C1 segment of cervical spinal cord (tissue), 14 donors: ENCODE measurements around the gene ARL3.
"Not testable (repeated sequence)": the region's sequence is repeated elsewhere in the genome, so short reads cannot be mapped to it uniquely, and the experiment has no call there.

Source experiments
- DNase-seq, 14 donors: peaks; one replicate each; lab custom pipeline; 2025; lab: John Stamatoyannopoulos, UW

The ARL3 gene

DNA sequence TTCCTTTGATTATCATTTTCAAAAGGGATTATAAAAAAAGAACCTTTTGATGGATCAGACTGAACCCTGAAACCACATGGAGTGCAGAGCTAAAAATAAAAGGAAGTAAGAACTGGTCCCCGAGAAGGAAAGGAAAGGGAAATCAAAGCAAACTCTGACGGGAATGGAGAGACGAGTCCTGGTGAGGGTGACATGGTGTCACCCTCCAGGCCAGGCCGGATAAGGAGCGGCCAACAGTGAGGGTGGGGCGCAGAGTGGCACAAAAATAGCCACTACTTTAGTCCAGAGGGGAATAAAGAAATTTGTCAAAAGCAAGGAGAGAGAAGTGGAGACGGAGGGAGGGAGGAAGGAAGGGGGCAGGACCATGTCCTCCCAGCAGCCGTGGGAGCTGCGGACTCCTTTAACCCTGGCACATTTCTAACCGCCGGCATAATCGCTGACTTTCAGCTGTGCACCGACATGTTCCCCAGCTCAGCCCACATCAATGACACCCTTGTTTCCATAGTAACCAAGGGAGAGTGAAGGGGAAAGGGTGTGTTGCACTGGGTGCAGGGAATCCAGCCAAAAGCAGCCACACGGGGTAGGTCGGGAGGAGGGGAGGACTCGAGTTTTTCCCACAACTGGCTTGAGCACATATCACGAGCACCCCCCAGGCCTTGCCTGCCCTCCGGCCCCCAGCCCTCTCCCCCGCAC, 40.2 kb downstream of the ARL3 start:
- DNase-seq: peak in 10 of 14 donors; percentile 14 to 66 (median 52)

- no peak for DNase-seq
These were observed 40.9 kb downstream of the ARL3 start for GRCh38 chr10:102673236-102673818.

DNA sequence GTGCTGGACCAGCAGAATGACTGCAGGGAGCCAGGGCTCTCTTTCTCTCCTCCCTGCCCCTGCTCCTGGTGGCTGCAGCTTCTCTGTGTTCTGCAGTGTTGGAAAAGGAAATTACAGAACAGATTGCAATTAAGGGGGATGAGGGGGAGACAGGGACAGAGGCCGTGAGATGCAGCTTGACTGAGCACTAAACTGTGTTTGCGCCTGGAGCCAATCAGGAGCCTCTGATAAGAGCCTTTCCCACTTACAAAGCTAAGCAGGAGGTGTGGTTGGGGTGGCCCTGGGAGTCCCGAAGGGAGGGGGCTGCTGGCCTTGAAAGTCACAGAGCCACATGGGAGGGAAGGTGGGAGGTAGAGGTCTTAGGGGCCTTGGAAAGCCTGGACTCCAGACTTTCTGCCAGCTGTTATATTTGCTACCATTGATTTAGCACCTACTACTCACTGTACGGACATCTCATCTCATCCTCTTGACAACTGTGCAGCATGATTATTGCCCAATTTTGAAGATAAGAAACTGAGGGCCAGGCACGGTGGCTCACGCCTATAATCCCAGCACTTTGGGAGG, 43.2 kb downstream of the ARL3 start:
- DNase-seq: no peak

DNA sequence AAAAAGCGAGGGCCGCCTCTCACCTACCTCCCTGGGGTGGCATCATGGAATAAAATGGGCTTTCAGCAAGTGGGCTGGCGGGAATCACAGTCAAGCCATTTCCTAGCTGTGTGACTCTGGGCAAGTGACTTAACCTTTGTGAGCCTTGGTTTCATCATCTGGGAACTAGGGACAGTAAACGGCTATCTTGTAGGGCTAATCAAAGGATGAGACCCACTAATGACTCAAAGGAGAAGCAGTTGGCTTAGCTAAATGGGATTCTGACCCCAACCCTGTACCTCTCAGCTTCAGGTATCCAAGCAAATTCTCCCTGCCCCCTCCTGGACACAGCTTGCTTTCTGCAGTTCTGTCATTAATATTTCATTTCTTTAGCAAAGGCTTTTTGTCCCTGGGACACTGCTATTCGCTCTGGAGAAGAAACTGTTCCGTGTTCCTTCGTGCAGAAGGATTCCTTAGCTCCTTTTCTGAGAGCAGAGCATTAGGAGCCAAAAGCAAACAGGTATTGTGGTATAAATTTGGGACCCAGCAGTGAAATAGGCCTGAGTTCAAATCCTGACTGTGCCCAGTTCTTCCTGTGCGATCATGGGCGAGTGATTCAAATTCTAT, 44.0 kb downstream of the ARL3 start:
- DNase-seq: no peak

DNA sequence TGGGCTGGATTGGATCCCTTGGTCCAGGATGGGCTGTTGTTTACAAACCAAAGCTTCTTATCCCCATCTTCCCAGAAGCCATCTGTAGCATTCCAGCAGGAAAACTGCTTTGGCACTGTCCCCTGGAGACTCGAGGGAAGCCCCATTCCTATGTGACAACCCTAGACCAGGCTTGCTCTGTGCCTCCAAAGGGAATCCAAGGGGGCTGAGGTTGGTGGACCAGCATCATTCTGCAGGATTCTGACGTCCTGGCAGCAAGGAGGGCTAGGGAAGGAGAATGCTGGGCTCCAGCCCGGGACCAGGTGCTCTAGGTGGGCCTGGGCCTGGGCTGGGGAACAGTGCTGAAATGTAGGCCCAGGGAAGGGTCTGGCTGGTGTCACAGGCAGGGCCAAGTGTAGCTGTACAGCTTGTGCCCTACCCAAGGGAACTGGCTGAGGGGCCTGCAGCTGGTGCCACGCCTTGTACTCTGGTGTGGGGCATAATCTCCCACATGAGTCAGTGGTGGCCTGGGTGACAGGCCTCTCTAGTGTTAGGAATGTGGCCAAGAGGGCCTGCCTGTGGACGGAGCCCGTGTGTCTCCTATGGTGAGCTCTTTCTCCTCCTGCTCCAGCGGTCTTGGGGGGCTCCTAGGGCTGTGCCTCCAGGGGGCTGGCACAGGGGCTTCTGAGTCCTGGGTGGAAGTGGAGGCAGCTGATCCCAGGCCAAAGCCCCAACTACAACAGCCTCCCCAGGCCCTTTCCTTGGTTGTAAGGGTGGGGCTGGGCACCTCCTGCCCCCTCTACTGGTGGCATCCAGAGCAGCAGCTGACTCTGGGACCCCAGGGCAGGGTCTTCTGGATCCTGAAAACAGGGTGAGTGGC, 44.8 kb downstream of the ARL3 start:
- DNase-seq: peak in 4 of 14 donors; percentile 28 to 79 (median 34)

DNA sequence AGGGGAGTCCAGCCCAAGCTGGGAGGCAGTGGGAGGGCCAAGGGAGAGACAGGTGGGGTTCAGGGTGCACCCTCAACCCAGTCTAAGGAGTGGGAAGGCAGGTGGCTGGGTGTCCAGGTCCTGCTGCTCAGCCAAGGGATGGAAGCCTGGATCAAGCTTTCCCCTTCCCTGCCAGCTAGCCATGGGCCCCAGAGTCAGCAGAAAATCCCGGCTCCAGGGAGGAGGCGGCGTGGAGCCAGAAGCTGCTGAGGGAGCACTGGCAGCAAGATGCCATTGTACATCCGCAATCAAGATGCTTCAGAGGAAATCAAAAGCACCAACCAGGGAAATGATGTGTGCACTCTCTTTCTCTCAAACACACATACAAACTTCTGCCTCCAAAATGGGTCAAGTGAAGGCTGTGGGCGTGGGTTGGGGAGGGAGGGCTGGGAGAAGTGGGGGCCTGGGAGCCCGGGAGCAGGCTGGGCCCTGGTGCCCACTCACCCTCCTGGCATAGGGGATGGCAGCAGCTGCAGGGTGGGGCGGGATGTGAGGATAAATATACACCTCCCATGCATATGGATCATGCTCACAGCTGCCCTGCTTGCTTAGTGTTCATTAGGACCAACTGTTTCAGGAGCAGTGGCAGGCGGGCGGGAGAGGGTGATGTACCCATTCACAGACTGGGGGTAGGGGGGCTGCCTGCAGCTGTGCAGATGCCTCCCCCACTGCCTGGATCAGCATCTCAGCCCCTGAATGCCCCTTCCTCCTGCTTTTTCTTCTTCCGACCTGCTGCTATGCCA, 45.7 kb downstream of the ARL3 start:
- no peak for DNase-seq

- not testable (repeated sequence) for DNase-seq
These were observed 46.8 kb downstream of the ARL3 start for GRCh38 chr10:102667411-102667810.

- no peak for DNase-seq
These were observed 48.2 kb downstream of the ARL3 start for GRCh38 chr10:102665904-102666509.

GRCh38 chr10:102661658-102662028, 52.6 kb downstream of the ARL3 start:
- DNase-seq: no peak

DNA sequence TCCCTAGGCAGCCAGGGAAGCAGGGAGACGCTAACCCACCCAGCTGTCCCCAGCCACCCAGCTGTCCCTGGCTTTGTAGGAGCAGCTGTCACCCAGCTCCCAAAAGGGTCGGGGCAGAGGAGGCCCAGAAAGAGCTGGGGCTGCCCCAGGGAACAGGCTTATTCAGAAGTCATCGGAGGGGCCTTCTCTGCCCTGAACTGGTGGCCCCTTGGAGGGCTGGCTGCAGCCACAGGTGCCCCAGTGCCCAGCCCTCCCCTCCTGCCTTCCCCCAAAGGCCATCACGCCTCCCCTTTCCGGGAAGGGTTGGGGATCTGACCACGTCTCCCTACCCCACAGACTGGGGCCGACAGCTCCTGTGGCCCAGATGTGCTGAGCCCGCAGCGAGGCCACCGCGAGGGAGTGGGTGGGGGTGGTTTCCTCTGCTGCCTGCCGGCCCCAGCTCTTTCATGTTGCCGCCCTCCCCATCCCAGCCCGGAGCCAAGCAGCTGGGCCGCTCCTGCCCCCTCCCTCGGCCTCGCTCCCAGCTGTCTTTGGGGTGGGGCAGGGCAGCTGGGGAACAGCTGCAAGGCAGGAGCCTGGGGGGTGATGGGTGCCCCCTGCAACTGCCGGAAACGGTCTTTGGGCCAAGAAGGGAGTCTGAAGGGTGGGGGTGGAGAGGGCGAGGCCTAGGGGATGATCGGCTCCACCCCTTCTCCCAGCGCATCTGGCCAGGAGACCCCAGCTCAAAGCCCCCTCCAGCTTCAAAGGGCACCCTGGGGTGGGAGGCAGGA, 53.1 kb downstream of the ARL3 start:
- DNase-seq: peak in 3 of 14 donors; percentile 23 to 42 (median 32)

GRCh38 chr10:102658802-102659201, 55.4 kb downstream of the ARL3 start:
- no peak for DNase-seq

DNA sequence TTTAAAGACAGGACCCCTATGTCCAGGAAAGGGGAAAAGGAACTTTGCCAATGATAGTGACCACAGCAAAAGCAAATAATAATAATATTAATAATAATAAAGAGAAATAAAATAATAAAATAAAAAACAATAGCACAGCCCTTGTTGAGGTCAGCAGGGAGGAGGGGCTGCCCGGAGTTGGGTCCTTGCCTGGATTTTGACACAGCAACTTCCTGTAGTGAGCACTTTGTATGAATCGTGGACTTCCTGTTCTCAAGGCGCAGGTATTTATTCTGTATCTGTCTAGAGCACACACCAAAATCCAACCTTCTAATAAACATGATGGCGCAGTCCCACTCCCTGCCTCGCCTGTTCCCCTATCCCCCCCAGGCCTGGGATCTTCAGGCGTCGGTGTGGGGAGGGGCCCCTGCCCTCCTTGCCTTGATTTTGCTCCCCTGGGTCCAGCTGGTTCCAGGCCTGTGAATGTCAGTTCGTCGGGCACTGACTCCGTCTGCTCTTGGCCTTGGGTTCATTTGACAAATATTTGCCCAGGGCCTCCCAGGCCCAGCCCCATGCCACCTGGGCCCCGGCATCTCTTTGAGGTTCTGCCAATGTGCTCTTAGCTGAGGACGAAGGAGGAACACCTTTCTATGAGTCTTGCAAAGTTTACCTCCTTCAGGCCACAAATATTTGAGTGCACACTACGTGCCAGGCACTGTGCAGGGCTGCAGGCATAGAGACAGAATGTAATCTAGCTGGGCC, 56.0 kb downstream of the ARL3 start:
- DNase-seq: no peak

DNA sequence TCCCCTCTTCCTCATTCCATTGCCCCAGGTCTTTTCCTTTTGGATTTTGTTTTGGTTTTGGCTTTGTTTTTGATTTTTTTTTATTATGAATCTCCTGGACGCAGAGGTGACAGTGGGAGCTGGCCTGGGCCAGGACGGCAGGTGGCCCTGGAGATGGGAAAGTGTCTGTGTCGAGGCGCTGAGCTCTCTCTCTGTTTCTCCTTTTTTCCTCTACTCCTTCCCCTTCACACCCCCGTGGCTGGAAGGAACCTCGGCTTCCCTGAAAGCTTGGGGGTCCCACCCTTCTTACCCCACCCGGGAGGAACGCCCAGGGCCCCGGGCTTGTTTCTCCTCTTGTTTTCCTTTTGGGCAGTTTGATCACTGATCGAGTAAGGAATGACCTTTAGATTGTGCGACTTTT, 56.7 kb downstream of the ARL3 start:
- no peak for DNase-seq

- DNase-seq: no peak
These were observed 57.3 kb downstream of the ARL3 start for GRCh38 chr10:102656791-102657371.

DNA sequence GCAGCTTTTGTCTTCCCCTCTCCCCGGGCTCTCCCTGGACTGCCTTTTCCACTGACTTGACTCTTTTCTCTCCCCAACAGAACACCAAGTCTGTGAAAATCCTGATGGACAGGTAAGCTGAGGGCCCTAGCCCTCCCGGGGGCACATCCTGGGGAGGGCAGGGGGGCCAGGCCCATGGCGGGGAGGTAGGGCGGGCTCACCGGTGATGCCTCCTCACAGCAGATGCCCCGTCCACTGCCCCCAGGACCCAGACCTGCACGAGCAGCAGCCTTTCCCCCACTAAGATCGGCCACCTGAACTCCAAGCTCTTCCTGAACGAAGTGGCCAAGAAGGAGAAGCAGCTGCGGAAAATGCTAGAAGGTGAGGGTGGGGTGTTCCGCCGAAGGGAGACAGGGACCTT, 58.2 kb downstream of the ARL3 start:
- no peak for DNase-seq

DNA sequence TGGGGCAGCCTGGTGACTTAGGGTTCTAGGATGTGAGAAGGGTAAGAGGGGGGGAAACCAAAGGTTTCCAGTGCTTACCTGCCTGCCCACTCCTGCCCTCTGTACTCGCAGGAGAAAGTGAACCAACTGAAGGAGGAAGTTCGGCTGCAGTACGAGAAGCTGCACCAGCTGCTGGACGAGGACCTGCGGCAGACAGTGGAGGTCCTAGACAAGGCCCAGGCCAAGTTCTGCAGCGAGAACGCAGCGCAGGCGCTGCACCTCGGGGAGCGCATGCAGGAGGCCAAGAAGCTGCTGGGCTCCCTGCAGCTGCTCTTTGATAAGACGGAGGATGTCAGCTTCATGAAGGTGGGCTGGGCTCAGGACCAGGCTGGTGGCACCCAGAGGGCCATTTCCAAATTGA, 59.2 kb downstream of the ARL3 start:
- DNase-seq: no peak

- no peak for DNase-seq
These were observed 59.6 kb downstream of the ARL3 start for GRCh38 chr10:102654566-102654965.

DNA sequence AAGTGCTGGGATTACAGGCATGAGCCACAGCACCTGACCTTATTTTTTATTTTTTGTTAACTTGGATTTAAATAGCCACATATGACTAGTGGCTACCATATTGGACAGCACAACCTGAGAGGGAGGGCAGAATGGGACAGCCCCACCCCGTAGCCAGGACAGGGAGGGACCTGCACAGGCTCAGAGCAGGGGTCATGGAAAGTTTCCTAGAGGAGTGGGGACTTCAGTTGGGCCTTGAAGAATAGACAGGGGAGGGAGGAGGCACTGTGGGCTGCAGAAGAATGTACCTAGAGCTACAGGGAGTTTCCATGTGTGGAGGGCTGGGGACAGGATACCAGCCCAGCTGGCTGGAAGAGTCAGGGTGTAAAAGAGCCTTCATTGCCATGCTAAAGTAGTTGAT, 61.1 kb downstream of the ARL3 start:
- no peak for DNase-seq
